B cell (primary cell): ENCODE measurements around the gene GTF3C5. TPM values are rescaled to one million over a fixed set of nuclear protein-coding genes. Genes with fewer than 3 reads are reported as not detected.

Experiments
- ATAC-seq: fragments of 200-7000 bp; cut with Tn5 transposase; one replicate; pipeline ENCODE4 v1.10.0; 2021; ENCODE audit warnings: low read depth, mild to moderate bottlenecking, moderate number of reproducible peaks, moderate library complexity
- CTCF ChIA-PET: fragments of 350-600 bp; sonication (Branson Sonifier 250); formaldehyde crosslinking; loops from one replicate; lab custom pipeline; 2021; ENCODE audit warnings: antibody characterized with exemption, inconsistent platforms; lab: Charles Lee
- POLR2A ChIA-PET: fragments of 350-600 bp; sonication (Branson Sonifier 250); formaldehyde crosslinking; loops from one replicate; lab custom pipeline; 2021; ENCODE audit warnings: antibody characterized with exemption; lab: Charles Lee
- DNase-seq: peaks from one replicate; pipeline ENCODE4 v3.0.0; 2013
- H2AFZ ChIP-seq: 2 replicates; pipeline ENCODE4 v1.6.1; 2012; ENCODE audit warnings: mild to moderate bottlenecking, low read depth, low read length; ENCODE audit not compliant: insufficient read depth, poor library complexity, severe bottlenecking
- H3K27ac ChIP-seq, 2 donors: 1 replicate in 1 of 2; 2 replicates in 1 of 2; pipeline ENCODE4 v1.5.1; 2012 to 2013; ENCODE audit warnings: low read length in 2 of 2, mild to moderate bottlenecking in 2 of 2, moderate library complexity in 1 of 2
- H3K27me3 ChIP-seq, 4 experiments: fragments of 200-600 bp in 1 of 4; sonication (generic) in 1 of 4; replicated peaks in 1 of 4; 1 replicate in 2 of 4; 2 replicates in 2 of 4; pipeline versions ENCODE4 v1.6.1 to v1.7.0; 2013 to 2016; ENCODE audit warnings: low read length in 3 of 4, mild to moderate bottlenecking in 2 of 4, mixed read lengths in 1 of 4, moderate library complexity in 1 of 4; ENCODE audit not compliant: insufficient read depth in 4 of 4, control insufficient read depth in 3 of 4; ENCODE audit errors: control extremely low read depth in 1 of 4
- H3K36me3 ChIP-seq, 2 experiments: replicated peaks in 1 of 2; 1 replicate in 1 of 2; 2 replicates in 1 of 2; pipeline versions ENCODE4 v1.6.1 to v1.7.1; 2013; ENCODE audit warnings: low read length in 1 of 2; ENCODE audit not compliant: insufficient read depth in 2 of 2, control insufficient read depth in 1 of 2; ENCODE audit errors: control extremely low read depth in 1 of 2, extremely low read depth in 1 of 2
- H3K4me1 ChIP-seq, 2 donors: fragments of 200-600 bp in 1 of 2; sonication (generic) in 1 of 2; 1 replicate in 1 of 2; 2 replicates in 1 of 2; pipeline versions ENCODE4 v1.5.1 to v1.6.1; 2013 to 2017; ENCODE audit warnings: low read length in 2 of 2; ENCODE audit not compliant: control insufficient read depth in 2 of 2, insufficient read depth in 2 of 2
- H3K4me2 ChIP-seq: replicated peaks from 2 replicates; pipeline ENCODE3; 2012; ENCODE audit warnings: mild to moderate bottlenecking, low read depth, low read length; ENCODE audit not compliant: poor library complexity, severe bottlenecking
- H3K4me3 ChIP-seq, 5 experiments: fragments of 200-600 bp in 1 of 5; sonication (generic) in 1 of 5; 1 replicate in 3 of 5; 2 replicates in 2 of 5; pipeline versions ENCODE4 v1.5.1 to v1.7.0; 2011 to 2016; ENCODE audit warnings: low read length in 4 of 5, mild to moderate bottlenecking in 4 of 5, low read depth in 2 of 5, control low read depth in 1 of 5, moderate library complexity in 1 of 5; ENCODE audit not compliant: insufficient read depth in 1 of 5; ENCODE audit errors: control extremely low read depth in 1 of 5, extremely low read depth in 1 of 5
- H3K79me2 ChIP-seq: fragments of 200-600 bp; sonication (generic); one replicate; pipeline ENCODE4 v1.6.0; 2016; ENCODE audit warnings: low read length; ENCODE audit not compliant: control insufficient read depth, insufficient read depth
- H3K9ac ChIP-seq: fragments of 200-600 bp; sonication (generic); 2 replicates; pipeline ENCODE4 v1.6.1; 2017; ENCODE audit warnings: mild to moderate bottlenecking, low read length, moderate library complexity
- H3K9me3 ChIP-seq, 3 donors: one replicate each; pipeline versions ENCODE4 v1.6.1 to v1.7.1; 2013; ENCODE audit warnings: low read length in 2 of 3; ENCODE audit not compliant: control insufficient read depth in 2 of 3, insufficient read depth in 1 of 3; ENCODE audit errors: control extremely low read depth in 1 of 3
- H4K20me1 ChIP-seq: 2 replicates; pipeline ENCODE4 v1.6.0; 2012; ENCODE audit warnings: mild to moderate bottlenecking, low read length; ENCODE audit not compliant: insufficient read depth, control insufficient read depth, poor library complexity, severe bottlenecking
- H3K27ac Mint-ChIP-seq: one replicate; pipeline ENCODE4 v1.8.0; 2021; ENCODE audit warnings: mixed read lengths
- H3K27me3 Mint-ChIP-seq: one replicate; pipeline ENCODE4 v1.8.0; 2021; ENCODE audit warnings: mixed read lengths
- H3K4me1 Mint-ChIP-seq: one replicate; pipeline ENCODE4 v1.8.0; 2021; ENCODE audit warnings: mixed read lengths
- H3K4me3 Mint-ChIP-seq: one replicate; pipeline ENCODE4 v1.8.0; 2021; ENCODE audit warnings: mixed read lengths
- H3K9me3 Mint-ChIP-seq: one replicate; pipeline ENCODE4 v1.8.0; 2022; ENCODE audit warnings: mixed read lengths; ENCODE audit not compliant: insufficient read depth
- CTCF ChIP-seq: fragments of 200-600 bp; IDR thresholded peaks from one replicate; pipeline ENCODE4 v1.8.0; 2022; ENCODE audit warnings: antibody characterized with exemption, mild to moderate bottlenecking
- EZH2 ChIP-seq: IDR thresholded peaks from 2 replicates; pipeline ENCODE4 v1.6.1; 2012; ENCODE audit warnings: borderline replicate concordance, low read depth, mild to moderate bottlenecking, moderate library complexity, low read length; ENCODE audit not compliant: insufficient read depth, poor library complexity, severe bottlenecking
- WGBS: methylation state at CpG from one replicate; pipeline ENCODE4 v1.1.5; 2013; ENCODE audit warnings: missing lambda C conversion rate; ENCODE audit not compliant: insufficient coverage; 5-methylcytosine and 5-hydroxymethylcytosine counted together
- intact Hi-C: fragments of 100-400 bp; cut with micrococcal nuclease; formaldehyde crosslinking; loops from one replicate; pipeline ENCODE4 v1.10.0; 2022
- polyA plus RNA-seq: library from polyadenylated mRNA; depleted of rRNA; stranded (reverse); fragments of >200 nt; gene quantifications from 2 replicates; pipeline ENCODE4 v1.2.3, GENCODE V29; 2012
- total RNA-seq, 2 donors: library from RNA; stranded (reverse); fragments of 120-200 nt in 1 of 2; gene quantifications; 1 replicate in 1 of 2; 2 replicates in 1 of 2; pipeline versions ENCODE4 v1.2.3 to v1.2.4, GENCODE V29; 2013 to 2022

GTF3C5 gene
- total and polyA plus RNA-seq, 2 donors (not counting 1 experiment from before 2014, with no cell fraction given): 80.5 to 91.2 TPM

GRCh38 chr9:133026426-133026825 is 4.4 kb upstream of the GTF3C5 start:
- no peaks in the 10 kb centered on the region for H3K9me3 Mint-ChIP-seq
- CTCF ChIA-PET: no interaction called here
- H3K27ac ChIP-seq: no peak overlapping the region
- no peaks in the 10 kb centered on the region for H3K9me3 ChIP-seq
- H3K79me2 ChIP-seq: peaks cover 19% of the 10 kb centered on the region
- no peak overlapping the region for H3K9ac ChIP-seq
- H2AFZ ChIP-seq: no peak overlapping the region
- TF ChIP-seq CTCF (no peak), EZH2 (no peak)
- peaks cover 2% of the 10 kb centered on the region for H3K27me3 Mint-ChIP-seq
- H3K27ac Mint-ChIP-seq: no peak overlapping the region
- ATAC-seq (no peak), DNase-seq (no peak)
- H3K4me1 ChIP-seq: peaks cover 14 to 20% of the 10 kb centered on the region in 2 donors
- H3K4me3 Mint-ChIP-seq: no peak overlapping the region
- no peaks in the 10 kb centered on the region for H3K27me3 ChIP-seq
- WGBS: 81% methylated on average over 2 of the region's 3 CpGs
- H3K4me3 ChIP-seq: no peak overlapping the region
- H3K4me1 Mint-ChIP-seq: peaks cover 28% of the 10 kb centered on the region
- intact Hi-C loops: no loop called here
- H4K20me1 ChIP-seq: no peaks in the 10 kb centered on the region
- POLR2A ChIA-PET: no interaction called here
- no peaks in the 10 kb centered on the region for H3K36me3 ChIP-seq
- H3K4me2 ChIP-seq: no peak overlapping the region

DNA sequence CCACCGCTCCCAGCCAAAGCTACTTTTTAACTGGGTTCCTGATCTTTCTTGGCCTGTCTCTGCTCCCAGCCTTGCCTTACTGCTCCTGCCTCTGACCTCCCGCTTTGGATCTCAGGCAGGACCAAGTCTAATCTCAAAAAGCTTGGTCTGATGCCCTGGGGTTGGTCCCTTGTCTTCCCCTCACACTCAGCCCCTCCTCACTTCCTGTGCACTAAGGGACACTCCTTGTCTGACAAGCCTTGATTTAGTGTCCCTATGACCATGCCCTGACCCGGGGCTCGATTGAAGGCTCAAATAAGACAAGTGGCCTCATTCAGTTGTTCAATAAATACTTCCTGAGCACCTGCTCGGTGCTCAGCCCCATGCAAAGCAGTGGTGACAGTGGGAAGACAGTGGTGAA is 3.7 kb upstream of the GTF3C5 start:
- POLR2A ChIA-PET: no interaction called here
- H2AFZ ChIP-seq: no peak overlapping the region
- H3K4me1 ChIP-seq: peaks cover 20 to 26% of the 10 kb centered on the region in 2 donors
- Mint-ChIP-seq H3K27me3 (peaks cover 2% of the 10 kb centered on the region), H3K27ac (no peak overlapping the region), H3K4me1 (peaks cover 35% of the 10 kb centered on the region), H3K4me3 (no peak overlapping the region), H3K9me3 (no peaks in the 10 kb centered on the region)
- CTCF ChIA-PET: no interaction called here
- H3K79me2 ChIP-seq: peaks cover 26% of the 10 kb centered on the region
- 44% methylated on average over 5 of the region's 5 CpGs for WGBS
- TF ChIP-seq EZH2 (no peak), CTCF (no peak)
- intact Hi-C loops: no loop called here
- no peak overlapping the region for H3K27ac ChIP-seq
- H3K9me3 ChIP-seq: no peaks in the 10 kb centered on the region
- H3K4me3 ChIP-seq: no peak overlapping the region
- H3K27me3 ChIP-seq: no peaks in the 10 kb centered on the region
- no peak overlapping the region for H3K9ac ChIP-seq
- DNase-seq (no peak), ATAC-seq (no peak)
- no peak overlapping the region for H3K4me2 ChIP-seq
- no peaks in the 10 kb centered on the region for H4K20me1 ChIP-seq
- no peaks in the 10 kb centered on the region for H3K36me3 ChIP-seq
